HG03571 (cell line): ENCODE data around the gene TACR2.

Experiments
- ATAC-seq: cut with Tn5 transposase; IDR thresholded peaks from one replicate; pipeline ENCODE4 v1.9.1; 2021; ENCODE audit not compliant: unreplicated experiment

TACR2 gene

DNA sequence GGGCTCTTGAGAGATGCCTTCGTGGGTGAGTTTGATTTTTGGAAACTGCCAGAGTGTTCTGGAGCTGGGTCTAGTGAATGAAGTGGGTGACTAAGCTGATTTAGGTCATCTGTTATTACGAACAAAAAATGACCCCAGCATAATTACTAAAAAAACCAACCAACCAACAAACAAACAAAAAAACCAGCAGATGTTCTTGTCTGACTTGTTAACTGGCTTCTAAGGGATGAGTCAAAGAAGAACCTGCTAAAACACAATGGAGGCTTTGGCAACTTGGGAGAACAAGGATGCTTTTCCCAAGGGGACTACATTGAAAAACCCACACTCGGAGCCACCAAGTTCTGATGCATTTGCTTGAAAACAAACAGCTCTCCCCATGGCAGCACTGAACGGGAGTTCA is 11.5 kb downstream of the TACR2 start:
- no peak for ATAC-seq

DNA sequence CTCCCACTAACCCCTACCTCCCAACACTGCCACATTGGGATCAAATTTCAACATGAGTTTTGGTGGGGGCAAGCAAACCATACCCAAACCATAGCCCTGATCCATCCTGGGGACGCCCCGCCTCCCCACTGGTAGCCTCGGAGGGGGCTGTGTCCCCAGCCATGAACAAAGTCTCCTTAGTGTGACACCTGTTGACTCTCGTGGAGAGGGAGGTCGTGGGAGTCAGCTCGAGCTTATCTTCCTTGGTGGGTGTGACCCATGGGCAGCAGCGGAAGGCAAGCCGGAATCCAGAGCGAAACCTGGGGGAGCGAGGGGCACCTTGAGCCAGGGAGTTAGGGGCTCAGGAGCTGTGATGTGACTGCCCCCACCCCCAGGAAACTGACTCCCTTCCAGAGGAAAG is 11.9 kb downstream of the TACR2 start:
- ATAC-seq = no peak

DNA sequence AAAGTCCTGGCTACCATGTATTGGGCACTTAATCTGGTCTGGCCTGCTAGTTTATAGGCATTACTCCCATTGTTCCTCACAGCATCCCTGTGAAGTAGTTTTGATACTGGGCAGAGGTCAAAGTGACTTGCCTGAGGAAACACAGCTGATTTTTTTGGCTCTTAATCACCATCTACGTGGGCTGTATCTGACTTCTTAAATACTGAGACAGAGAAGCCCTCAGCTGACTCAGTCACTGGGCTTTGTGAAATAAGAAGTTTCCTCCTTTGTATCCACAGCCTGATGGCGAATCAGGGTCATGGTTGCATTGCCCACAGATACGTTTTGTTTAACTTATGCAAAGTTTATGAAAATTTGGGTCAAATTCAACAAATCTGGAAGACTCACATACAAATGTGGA is 13.2 kb downstream of the TACR2 start:
- ATAC-seq = no peak

DNA sequence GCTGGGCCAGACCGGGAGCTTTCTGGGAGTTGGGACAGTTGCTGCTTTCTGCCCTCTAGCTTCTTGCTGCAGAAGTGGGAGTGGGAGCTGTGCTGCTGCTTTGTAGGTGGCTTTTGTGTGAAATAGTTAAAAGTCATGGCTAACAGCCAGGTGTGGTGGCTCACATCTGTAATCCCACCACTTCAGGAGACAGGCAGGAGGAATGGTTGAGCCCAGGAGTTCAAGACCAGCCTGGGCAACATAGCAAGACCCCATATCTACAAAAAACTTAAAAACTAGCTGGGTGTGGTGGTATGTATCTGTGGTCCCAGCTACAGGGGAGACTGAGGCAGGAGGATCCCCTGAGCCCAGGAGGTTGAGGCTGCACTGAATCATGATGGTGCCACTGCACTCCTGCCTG is 13.7 kb downstream of the TACR2 start:
- no peak for ATAC-seq

DNA sequence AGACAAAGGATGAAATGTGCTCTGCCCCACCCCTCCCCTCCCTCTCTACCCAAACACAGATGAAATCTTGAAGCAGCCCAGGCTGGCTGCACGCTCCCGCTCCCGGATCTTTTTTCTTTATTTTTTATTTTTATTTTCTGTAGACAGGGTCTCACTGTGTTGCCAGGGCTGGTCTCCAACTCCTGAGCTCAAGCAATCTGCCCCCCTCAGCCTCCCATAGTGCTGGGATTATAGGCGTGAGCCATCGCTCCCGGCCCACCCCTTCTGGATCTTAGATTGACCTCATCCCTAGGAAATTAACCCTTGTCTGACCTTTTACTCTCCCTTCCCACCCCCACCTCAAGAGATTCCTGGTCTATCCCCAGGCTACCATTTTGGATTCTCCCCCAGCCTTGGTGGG is 14.3 kb downstream of the TACR2 start:
- no peak for ATAC-seq

DNA sequence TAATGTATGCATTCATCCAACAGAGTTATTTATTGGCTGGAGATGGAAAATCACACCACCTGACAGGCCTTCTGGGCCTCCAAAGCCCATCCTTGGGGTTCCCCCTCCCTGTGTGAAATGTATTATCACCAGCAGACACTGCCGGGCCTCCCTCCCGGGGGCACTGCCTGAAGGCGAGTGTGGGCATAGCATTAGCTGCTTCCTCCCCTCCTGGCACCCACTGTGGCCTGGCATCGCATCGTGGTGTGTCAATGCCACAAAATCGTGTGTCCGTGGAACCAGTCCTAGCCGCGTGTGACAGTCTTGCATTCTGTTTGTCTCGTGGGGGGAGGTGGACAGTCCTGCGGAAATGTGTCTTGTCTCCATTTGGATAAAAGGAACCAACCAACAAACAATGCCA is 15.3 kb downstream of the TACR2 start:
- ATAC-seq = no peak

DNA sequence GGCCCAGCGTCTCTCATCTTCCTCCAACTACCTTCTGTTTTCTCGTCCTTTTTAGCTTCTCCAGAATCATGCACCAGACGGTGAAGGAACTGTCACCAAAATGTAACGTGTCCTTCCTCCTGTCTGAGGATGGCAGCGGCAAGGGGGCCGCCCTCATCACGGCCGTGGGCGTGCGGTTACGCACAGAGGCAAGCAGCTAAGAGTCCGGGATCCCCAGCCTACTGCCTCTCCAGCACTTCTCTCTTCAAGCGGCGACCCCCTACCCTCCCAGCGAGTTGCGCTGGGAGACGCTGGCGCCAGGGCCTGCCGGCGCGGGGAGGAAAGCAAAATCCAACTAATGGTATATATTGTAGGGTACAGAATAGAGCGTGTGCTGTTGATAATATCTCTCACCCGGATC is 15.8 kb downstream of the TACR2 start:
- no peak for ATAC-seq

DNA sequence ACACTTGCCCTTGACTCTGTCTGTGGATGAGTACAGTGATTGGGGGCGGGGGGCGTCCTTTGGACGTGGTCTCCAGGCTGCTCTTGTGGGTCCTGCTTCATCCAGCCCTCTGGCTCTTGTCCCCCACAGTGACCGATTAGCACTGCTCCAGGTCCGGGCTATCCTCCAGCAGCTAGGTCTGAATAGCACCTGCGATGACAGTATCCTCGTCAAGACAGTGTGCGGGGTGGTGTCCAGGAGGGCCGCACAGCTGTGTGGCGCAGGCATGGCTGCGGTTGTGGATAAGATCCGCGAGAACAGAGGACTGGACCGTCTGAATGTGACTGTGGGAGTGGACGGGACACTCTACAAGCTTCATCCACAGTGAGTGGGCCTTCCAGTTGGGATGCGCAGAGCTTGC is 18.3 kb downstream of the TACR2 start:
- no peak for ATAC-seq

DNA sequence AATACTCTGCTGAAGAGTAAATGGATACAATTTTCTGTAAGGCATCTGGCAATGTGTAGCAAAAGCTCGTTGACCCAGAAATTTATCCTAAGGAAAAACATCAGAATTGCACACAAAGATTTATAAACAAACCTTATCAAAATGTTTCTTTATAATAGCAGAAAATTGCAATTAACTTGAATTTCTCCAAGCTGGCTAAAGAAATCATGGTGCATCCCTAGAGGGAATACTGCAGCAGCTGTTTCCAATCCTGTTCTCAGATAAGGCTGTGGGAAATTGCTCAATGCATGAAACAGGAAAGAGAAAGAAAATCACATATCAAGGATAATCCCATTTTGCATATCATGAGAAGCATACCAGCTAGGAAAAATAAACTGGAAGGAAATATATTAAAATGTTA is 18.7 kb downstream of the TACR2 start:
- ATAC-seq = no peak

DNA sequence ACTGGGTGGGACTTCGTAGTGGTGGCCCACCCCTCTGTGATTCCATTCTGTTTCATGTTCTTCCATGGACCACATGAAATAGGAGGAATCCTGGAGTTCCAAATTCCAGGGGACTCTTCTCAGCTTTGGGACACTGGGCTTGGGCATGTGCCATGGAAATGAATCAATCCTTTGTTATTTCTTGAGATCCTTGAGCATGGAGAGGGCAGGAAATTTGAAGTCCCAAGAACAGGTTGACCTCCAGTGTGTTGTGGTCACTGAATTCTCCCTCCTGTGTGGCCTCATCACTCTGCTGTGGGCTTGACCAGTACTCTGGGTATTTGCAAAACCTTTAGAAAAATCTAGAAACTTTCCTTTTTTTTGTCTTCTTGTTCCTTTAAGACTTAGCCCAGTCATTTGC is 22.7 kb downstream of the TACR2 start:
- ATAC-seq = no peak

DNA sequence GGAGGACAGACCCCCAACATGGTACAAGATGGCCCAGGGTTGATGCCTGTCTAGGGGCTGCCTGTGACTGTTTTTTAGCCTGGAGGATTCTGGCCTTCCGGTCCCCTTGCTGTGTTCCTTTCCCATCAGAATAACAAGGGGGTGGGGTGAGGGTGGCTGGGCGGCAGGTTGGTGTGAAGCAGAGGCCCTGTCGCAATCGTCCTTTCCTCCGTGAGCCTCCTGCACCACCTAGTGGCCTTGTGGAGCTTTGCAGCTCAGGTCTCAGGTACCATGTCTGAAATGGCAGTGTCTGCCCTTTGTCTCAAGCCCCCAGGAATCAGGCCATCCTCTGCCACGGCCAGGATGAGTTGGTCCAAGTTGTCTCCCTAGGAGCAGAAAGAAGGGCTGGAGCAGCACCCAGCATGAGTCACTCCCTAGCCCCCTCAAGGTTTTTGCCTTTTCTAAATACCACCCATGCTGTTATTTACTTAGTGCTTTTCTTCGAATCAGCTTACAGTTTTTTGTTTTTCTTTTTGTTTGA is 24.2 kb downstream of the TACR2 start:
- peak; percentile 84 for ATAC-seq

DNA sequence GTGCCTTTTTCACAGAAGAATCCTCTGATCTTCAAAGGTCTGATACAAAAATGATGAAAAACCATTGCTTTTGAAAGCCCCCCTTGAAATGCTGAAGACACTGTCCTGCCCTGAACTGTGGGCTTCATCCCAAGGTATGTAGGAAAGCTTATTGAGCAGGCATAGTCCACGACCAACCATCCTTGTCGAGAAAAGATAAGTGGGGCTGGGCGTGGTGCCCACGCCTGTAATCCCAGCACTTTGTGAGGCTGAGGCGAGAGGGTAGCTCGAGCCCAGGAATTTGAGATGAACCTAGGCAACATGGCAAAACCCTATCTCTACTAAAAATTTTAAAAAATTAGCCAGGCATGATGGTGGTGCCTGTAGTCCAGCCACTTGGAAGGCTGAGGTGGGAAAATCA is 25.6 kb downstream of the TACR2 start:
- ATAC-seq = no peak

DNA sequence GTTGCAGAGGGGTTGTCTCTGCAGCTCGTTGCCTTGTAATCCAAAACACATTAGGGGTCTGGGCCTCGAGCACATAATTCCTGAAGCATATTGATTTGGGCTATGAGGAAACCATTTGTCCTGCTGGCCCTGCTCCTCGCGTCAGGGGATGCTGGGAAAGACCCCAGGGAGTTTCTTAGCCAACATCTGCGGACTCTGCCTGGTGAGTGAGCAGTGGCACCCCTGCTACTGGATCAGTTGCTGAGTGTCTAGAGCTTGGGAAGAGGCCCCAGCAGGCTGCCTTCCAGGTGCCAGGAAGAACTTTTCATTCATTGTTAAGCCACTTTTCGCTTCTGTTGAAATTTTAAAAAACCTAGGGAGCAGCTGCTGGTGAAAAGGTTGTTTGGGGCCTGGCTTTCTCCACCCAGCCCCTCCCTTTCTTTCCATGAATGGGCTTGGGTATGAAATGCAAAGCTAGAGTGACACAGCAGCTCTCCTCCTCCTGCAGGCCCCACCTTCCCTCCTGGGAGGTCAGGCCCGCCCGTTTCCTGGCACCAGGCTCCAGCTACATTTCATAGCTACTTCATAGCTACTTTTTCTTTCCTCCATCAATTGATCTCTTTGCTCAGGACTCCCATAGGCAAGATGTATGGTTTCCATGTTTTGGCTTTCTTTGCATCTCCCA is 26.8 kb downstream of the TACR2 start:
- ATAC-seq = no peak

DNA sequence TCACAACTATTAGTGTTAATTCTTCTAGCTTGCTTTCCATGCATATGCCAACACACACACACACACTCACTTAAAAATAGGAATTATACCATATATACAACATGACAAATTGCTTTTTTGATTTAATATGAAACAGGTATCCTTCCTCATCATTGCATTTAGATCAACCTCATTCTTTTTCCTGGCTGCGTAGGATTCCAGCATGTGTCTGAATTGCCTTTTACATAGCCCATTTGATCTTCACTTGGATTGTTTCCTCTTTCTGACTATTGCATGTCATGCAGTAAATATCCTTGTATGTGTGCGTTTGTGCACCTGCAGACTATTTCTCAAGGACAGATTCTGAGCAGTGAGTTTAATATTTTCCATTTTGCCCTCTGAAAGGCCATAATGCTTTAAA is 28.2 kb downstream of the TACR2 start:
- no peak for ATAC-seq

DNA sequence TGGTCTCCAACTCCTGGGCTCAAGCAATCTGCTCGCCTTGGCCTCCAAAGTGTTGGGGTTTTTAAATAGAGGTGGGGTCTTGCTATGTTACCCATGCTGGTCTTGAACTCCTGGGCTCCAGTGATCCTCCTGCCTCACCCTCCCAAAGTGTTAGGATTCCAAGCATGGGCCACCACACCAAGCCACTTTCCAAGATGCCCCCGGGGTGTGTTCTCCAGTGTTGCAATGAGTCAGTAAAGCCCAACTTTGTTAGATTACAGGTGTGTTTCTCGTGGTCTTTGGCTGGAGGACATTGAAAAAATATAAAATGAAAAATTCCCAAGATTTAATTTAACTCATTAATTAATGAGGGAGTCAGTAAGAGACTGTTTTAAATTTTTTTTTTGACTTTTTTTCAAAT is 29.2 kb downstream of the TACR2 start:
- ATAC-seq = no peak

DNA sequence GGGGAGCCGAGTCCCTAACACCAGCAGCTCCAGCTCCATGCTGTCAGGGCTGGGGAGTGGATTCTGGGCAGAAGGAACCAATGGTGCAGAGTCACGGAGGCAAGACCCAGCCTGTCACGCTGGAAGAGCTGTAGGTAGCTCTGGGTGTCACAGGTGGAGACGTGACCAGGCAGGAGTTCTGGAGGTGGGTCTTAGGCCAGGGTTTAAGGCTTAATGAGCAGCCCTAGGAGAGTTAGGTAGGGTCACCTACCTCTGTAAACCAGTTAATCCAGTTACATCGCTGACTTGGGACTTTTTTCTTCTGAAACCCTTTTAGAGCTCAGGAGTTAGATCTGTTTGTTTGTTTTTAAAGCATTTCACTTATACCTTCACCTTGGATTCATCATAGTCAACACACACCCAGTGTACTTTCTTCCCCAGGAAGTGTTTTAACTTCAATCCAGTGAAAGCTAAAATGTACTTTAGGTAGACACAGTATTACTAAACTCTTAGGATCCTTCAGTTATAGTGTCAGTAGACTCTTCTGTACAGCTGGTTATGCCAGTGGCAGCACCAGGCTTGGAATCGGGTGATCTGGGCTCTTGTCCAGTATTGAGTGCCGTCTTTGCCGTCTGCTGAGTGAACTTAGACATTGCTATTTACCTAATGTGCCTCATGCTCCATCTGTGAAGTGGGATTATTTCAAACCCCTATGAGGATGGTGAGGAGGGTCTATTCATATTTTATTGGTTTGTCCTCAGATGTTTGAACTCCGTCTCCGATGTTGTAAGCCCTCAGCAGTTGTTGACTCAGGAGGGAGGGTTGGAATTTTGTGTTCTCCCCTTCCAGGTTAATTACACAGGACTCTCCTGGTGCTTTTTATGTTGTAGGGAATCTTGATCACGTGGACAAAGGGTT is 31.0 kb downstream of the TACR2 start:
- no peak for ATAC-seq

DNA sequence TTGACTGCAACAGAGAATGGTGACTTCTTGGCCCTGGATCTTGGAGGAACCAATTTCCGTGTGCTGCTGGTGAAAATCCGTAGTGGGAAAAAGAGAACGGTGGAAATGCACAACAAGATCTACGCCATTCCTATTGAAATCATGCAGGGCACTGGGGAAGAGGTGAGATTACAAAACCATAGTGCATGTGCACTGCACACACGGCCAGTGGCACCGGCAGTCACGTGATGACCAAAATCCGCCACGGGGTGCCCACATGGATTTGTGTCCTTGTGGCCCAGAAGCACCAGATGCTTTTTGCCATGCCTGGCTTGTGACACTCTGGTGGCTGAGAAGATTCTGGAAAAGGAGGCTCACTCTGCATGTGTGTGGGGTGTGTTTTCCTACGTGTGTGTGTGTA is 32.4 kb downstream of the TACR2 start:
- no peak for ATAC-seq

DNA sequence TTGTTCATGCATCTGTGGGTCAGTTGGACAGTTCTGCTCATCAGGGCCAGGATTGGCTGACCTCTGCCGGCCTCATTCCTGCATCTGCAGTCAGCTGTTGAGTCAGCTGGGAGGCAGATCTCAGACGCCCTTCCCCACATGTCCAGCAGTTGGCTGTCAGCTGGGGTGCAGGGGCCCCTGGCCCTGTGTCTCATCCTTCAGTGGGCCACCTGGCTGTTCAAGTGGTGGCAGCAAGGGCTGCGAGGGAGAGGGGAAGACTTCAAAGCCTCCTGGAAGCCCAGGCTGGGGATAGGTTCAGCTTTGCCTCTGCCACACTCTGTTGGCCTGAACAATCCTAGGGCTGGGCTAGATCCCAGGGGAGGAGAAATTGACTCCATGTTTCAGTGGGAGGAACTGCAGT is 33.2 kb downstream of the TACR2 start:
- no peak for ATAC-seq

DNA sequence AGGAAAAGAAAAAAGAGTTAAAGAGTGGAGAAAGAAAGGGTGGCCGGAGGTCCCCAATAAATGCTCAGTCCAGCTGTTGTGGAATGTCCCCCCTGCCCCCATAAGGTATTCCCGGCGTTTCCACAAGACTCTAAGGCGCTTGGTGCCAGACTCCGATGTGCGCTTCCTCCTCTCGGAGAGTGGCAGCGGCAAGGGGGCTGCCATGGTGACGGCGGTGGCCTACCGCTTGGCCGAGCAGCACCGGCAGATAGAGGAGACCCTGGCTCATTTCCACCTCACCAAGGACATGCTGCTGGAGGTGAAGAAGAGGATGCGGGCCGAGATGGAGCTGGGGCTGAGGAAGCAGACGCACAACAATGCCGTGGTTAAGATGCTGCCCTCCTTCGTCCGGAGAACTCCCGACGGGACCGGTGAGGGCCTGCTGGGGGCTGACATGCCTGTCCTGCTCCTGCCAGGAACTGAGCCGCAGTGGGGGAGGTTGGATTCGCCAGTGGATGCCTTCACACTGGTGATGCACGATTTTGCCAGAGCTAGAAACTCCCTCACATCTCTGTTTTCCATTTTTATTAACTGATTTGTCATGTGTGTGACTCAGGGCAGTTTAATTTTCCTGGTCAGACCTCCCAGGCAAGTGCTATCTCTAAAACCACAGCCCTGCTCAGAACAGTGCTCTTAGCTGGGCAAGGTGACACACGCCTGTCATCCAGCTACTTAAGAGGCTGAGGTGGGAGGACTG is 34.2 kb downstream of the TACR2 start:
- no peak for ATAC-seq

DNA sequence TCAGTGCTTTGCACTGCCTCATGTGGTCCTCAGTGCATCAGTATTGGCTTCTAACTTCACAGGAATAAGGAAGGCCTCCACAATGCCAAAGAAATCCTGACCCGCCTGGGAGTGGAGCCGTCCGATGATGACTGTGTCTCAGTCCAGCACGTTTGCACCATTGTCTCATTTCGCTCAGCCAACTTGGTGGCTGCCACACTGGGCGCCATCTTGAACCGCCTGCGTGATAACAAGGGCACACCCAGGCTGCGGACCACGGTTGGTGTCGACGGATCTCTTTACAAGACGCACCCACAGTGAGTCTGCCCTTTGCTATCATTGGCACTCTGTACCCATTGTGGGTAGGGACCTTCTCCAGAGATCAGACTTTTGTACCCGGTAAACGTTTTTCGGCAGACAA is 36.9 kb downstream of the TACR2 start:
- ATAC-seq = no peak

DNA sequence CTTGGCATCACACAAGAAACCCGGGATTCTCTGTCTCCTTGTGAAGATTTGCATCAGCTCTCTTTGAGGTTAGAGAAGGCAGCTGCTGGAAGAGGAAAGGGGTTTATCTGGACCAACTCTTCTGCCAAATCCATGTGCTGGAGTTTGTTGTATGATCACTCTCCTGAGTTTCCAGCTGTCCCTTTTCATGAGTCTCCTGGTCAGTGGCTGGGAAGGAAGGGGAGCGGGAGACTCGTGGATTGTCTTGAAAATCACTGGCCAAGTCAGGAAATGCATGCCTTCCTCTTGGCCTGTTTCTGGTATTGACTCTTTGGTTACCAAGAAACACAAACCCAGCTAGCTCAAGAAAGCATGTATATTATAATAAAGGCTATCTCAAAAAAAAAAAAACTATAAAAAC is 38.8 kb downstream of the TACR2 start:
- no peak for ATAC-seq

DNA sequence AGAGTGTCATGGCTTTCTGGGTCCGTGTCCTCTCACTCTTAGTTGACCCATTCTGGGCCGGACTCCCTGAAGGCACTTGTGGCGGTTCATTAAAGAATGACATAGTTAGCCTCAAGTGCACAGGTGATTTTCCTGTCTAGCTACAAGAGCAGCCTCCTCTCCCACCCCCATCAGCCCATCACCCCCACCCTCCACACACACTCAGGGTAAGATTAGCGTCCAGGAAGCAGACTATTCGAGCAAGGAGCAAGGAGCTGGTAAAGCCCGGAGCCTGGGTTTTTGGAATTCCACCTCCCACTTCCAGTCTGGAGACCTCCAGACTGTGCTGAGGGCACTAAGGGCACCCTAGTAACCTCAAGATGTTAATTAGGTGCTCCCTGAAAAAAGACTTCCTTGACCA is 39.5 kb downstream of the TACR2 start:
- no peak for ATAC-seq
